ENCODE measurements around the gene SRA1. TPM values are rescaled to one million over a fixed set of nuclear protein-coding genes. Genes with fewer than 3 reads are reported as not detected.
A peak's percentile ranks its signal among the peaks of the same experiment; 100 is the strongest.

SRA1 gene
- total RNA-seq, 1 donor from 2014 or later, result 72.4 TPM

GRCh38 chr5:140591747-140592372 lies 34.6 kb upstream of the SRA1 start:
- Histone ChIP-seq H3K4me1 (ENCODE audit: insufficient read depth, low read length) (peaks cover 7% of the 10 kb centered on the region), H3K4me2 (ENCODE audit: low read length) (peak overlapping the region; percentile 27), H3K27ac (ENCODE audit: low read depth, low read length) (no peak overlapping the region), H4K20me1 (ENCODE audit: insufficient read depth, low read length) (no peaks in the 10 kb centered on the region), H3K36me3 (ENCODE audit: insufficient read depth, low read length) (no peaks in the 10 kb centered on the region), H2AFZ (ENCODE audit: low read depth, low read length) (no peak overlapping the region), H3K4me3 (ENCODE audit: insufficient read depth, low read depth, low read length) (no peak overlapping the region), H3K79me2 (ENCODE audit: insufficient read depth, low read length) (no peaks in the 10 kb centered on the region), H3K9me3 (ENCODE audit: insufficient read depth, low read depth, low read length) (no peaks in the 10 kb centered on the region), H3K27me3 (ENCODE audit: insufficient read depth, low read length) (peaks cover 13% of the 10 kb centered on the region), H3K9ac (ENCODE audit: low read length) (no peak overlapping the region)
- peak; percentile 45 for FAIRE-seq
- Mint-ChIP-seq H3K27me3 (ENCODE audit: low read depth, unreplicated experiment) (peaks cover 7% of the 10 kb centered on the region), H3K4me1 (ENCODE audit: low read depth, unreplicated experiment) (peaks cover 23% of the 10 kb centered on the region), H3K27ac (ENCODE audit: unreplicated experiment) (no peak overlapping the region), H3K4me3 (ENCODE audit: unreplicated experiment) (no peak overlapping the region), H3K36me3 (ENCODE audit: low read depth, unreplicated experiment) (no peaks in the 10 kb centered on the region), H3K9me3 (ENCODE audit: unreplicated experiment) (no peaks in the 10 kb centered on the region)
- TF ChIP-seq CTCF (IDR thresholded peaks at IDR 0.05; ENCODE audit: insufficient read depth, low read depth, low read length) (no peak), EZH2 (IDR thresholded peaks at IDR 0.05; ENCODE audit: insufficient read depth, low read length) (no peak)
- DNase-seq (ENCODE audit: low read depth), result no peak

- Mint-ChIP-seq H3K4me3 (ENCODE audit: unreplicated experiment) (no peak overlapping the region), H3K27ac (ENCODE audit: unreplicated experiment) (no peak overlapping the region), H3K9me3 (ENCODE audit: unreplicated experiment) (no peaks in the 10 kb centered on the region), H3K36me3 (ENCODE audit: low read depth, unreplicated experiment) (no peaks in the 10 kb centered on the region), H3K27me3 (ENCODE audit: low read depth, unreplicated experiment) (peaks cover 1% of the 10 kb centered on the region), H3K4me1 (ENCODE audit: low read depth, unreplicated experiment) (peaks cover 23% of the 10 kb centered on the region)
- Histone ChIP-seq H4K20me1 (ENCODE audit: insufficient read depth, low read length) (no peaks in the 10 kb centered on the region), H3K4me3 (ENCODE audit: insufficient read depth, low read depth, low read length) (no peak overlapping the region), H3K27ac (ENCODE audit: low read depth, low read length) (no peak overlapping the region), H3K79me2 (ENCODE audit: insufficient read depth, low read length) (no peaks in the 10 kb centered on the region), H3K27me3 (ENCODE audit: insufficient read depth, low read length) (peaks cover 9% of the 10 kb centered on the region), H2AFZ (ENCODE audit: low read depth, low read length) (no peak overlapping the region), H3K36me3 (ENCODE audit: insufficient read depth, low read length) (no peaks in the 10 kb centered on the region), H3K4me2 (ENCODE audit: low read length) (no peak overlapping the region), H3K9me3 (ENCODE audit: insufficient read depth, low read depth, low read length) (no peaks in the 10 kb centered on the region), H3K4me1 (ENCODE audit: insufficient read depth, low read length) (peaks cover 7% of the 10 kb centered on the region), H3K9ac (ENCODE audit: low read length) (no peak overlapping the region)
- TF ChIP-seq CTCF (IDR thresholded peaks at IDR 0.05; ENCODE audit: insufficient read depth, low read depth, low read length) (no peak), EZH2 (IDR thresholded peaks at IDR 0.05; ENCODE audit: insufficient read depth, low read length) (no peak)
- DNase-seq (ENCODE audit: low read depth), result no peak
- FAIRE-seq, result no peak
Observed at GRCh38 chr5:140590861-140591260, 33.6 kb upstream of the SRA1 start.

- no peak overlapping the region for H3K4me3 Mint-ChIP-seq (ENCODE audit: unreplicated experiment)
- Histone ChIP-seq H4K20me1 (ENCODE audit: insufficient read depth, low read length) (no peaks in the 10 kb centered on the region), H3K9me3 (ENCODE audit: insufficient read depth, low read depth, low read length) (no peaks in the 10 kb centered on the region), H3K4me2 (ENCODE audit: low read length) (no peak overlapping the region), H3K36me3 (ENCODE audit: insufficient read depth, low read length) (no peaks in the 10 kb centered on the region), H3K9ac (ENCODE audit: low read length) (no peak overlapping the region), H3K4me1 (ENCODE audit: insufficient read depth, low read length) (peaks cover 7% of the 10 kb centered on the region), H3K27ac (ENCODE audit: low read depth, low read length) (no peak overlapping the region), H2AFZ (ENCODE audit: low read depth, low read length) (no peak overlapping the region), H3K79me2 (ENCODE audit: insufficient read depth, low read length) (no peaks in the 10 kb centered on the region), H3K27me3 (ENCODE audit: insufficient read depth, low read length) (peaks cover 5% of the 10 kb centered on the region), H3K4me3 (ENCODE audit: insufficient read depth, low read depth, low read length) (no peak overlapping the region)
- H3K27me3 Mint-ChIP-seq (ENCODE audit: low read depth, unreplicated experiment), result peaks cover 3% of the 10 kb centered on the region
- FAIRE-seq (no peak), DNase-seq (ENCODE audit: low read depth) (no peak)
- H3K27ac Mint-ChIP-seq (ENCODE audit: unreplicated experiment), result no peak overlapping the region
- TF ChIP-seq EZH2 (IDR thresholded peaks at IDR 0.05; ENCODE audit: insufficient read depth, low read length), result no peak
- no peak for TF ChIP-seq CTCF (IDR thresholded peaks at IDR 0.05; ENCODE audit: insufficient read depth, low read depth, low read length)
- H3K4me1 Mint-ChIP-seq (ENCODE audit: low read depth, unreplicated experiment), result peaks cover 23% of the 10 kb centered on the region
- H3K9me3 Mint-ChIP-seq (ENCODE audit: unreplicated experiment), result peaks cover 3% of the 10 kb centered on the region
- no peaks in the 10 kb centered on the region for H3K36me3 Mint-ChIP-seq (ENCODE audit: low read depth, unreplicated experiment)
Observed at GRCh38 chr5:140588311-140589070, 31.2 kb upstream of the SRA1 start.
